Activated naive CD8-positive, alpha-beta T cell treated with anti-CD3 and anti-CD28 coated beads for 36 hours (primary cell): ENCODE measurements around the gene CREB3. TPM values are rescaled to one million over a fixed set of nuclear protein-coding genes. Genes with fewer than 3 reads are reported as not detected.
A peak's percentile ranks its signal among the peaks of the same experiment; 100 is the strongest.

Experiments
- DNase-seq: peaks from one replicate; pipeline ENCODE4 v3.0.0; 2021
- H3K27ac Mint-ChIP-seq: one replicate; pipeline ENCODE4 v1.8.0; 2022; ENCODE audit warnings: mild to moderate bottlenecking, moderate library complexity, mixed read lengths
- H3K27me3 Mint-ChIP-seq: one replicate; pipeline ENCODE4 v1.8.0; 2022; ENCODE audit warnings: mild to moderate bottlenecking, mixed read lengths
- H3K36me3 Mint-ChIP-seq: one replicate; pipeline ENCODE4 v1.8.0; 2021; ENCODE audit warnings: mild to moderate bottlenecking, mixed read lengths
- H3K4me1 Mint-ChIP-seq: one replicate; pipeline ENCODE4 v1.8.0; 2021; ENCODE audit warnings: mixed read lengths
- H3K4me3 Mint-ChIP-seq: one replicate; pipeline ENCODE4 v1.8.0; 2022; ENCODE audit warnings: mild to moderate bottlenecking, moderate library complexity, mixed read lengths
- H3K9me3 Mint-ChIP-seq: one replicate; pipeline ENCODE4 v1.8.0; 2022; ENCODE audit warnings: mixed read lengths
- total RNA-seq, 2 experiments: library from RNA; stranded (reverse); gene quantifications; one replicate each; pipeline ENCODE4 v1.2.3, GENCODE V29; 2021

CREB3 gene
- total RNA-seq, 2 experiments from 2014 or later: 23.7 to 24.5 TPM

- DNase-seq: no peak
- Mint-ChIP-seq H3K27me3 (no peaks in the 10 kb centered on the region), H3K4me1 (peaks cover 39% of the 10 kb centered on the region), H3K36me3 (peaks cover 13% of the 10 kb centered on the region), H3K4me3 (peak overlapping the region; percentile 86), H3K9me3 (no peaks in the 10 kb centered on the region), H3K27ac (no peak overlapping the region)
Observed at GRCh38 chr9:35746583-35746982, 14.1 kb downstream of the CREB3 start.

GRCh38 chr9:35748242-35748857 is 15.9 kb downstream of the CREB3 start:
- DNase-seq: no peak
- Mint-ChIP-seq H3K27ac (peak overlapping the region; percentile 59), H3K4me1 (peaks cover 30% of the 10 kb centered on the region), H3K4me3 (peak overlapping the region; percentile 86), H3K36me3 (peaks cover 17% of the 10 kb centered on the region), H3K27me3 (no peaks in the 10 kb centered on the region), H3K9me3 (no peaks in the 10 kb centered on the region)

- no peaks in the 10 kb centered on the region for H3K9me3 Mint-ChIP-seq
- H3K36me3 Mint-ChIP-seq: peaks cover 17% of the 10 kb centered on the region
- H3K4me1 Mint-ChIP-seq: peaks cover 30% of the 10 kb centered on the region
Observed at GRCh38 chr9:35748858-35749514, 16.5 kb downstream of the CREB3 start, which contains the start of the genes GBA2 and RGP1. GBA2 (minus strand) TSS chr9:35749228; CDS start chr9:35748704, 524 bp downstream. RGP1 (plus strand) TSS chr9:35749287; CDS start chr9:35749756, 469 bp downstream.

GRCh38 chr9:35749515-35750255 is 17.2 kb downstream of the CREB3 start:
- peak; percentile 52 for DNase-seq
- H3K36me3 Mint-ChIP-seq: peaks cover 17% of the 10 kb centered on the region
- no peaks in the 10 kb centered on the region for H3K27me3 Mint-ChIP-seq
- peak overlapping the region; percentile 92 for H3K4me3 Mint-ChIP-seq
- H3K9me3 Mint-ChIP-seq: no peaks in the 10 kb centered on the region
- H3K4me1 Mint-ChIP-seq: peaks cover 30% of the 10 kb centered on the region
- H3K27ac Mint-ChIP-seq: peak overlapping the region; percentile 87

More at GRCh38 chr9:35748858-35749514, 16.5 kb downstream of the CREB3 start, which contains the start of the genes GBA2 and RGP1:
- no peaks in the 10 kb centered on the region for H3K27me3 Mint-ChIP-seq
- H3K27ac Mint-ChIP-seq: peak within 1 kb of the TSS; percentile 87
- peak; percentile 82 for DNase-seq
- H3K4me3 Mint-ChIP-seq: peak within 1 kb of the TSS; percentile 92

GRCh38 chr9:35750256-35750531 is 17.7 kb downstream of the CREB3 start:
- H3K36me3 Mint-ChIP-seq: peaks cover 17% of the 10 kb centered on the region
- no peaks in the 10 kb centered on the region for H3K9me3 Mint-ChIP-seq
- H3K4me3 Mint-ChIP-seq: peak overlapping the region; percentile 92
- peak overlapping the region; percentile 87 for H3K27ac Mint-ChIP-seq
- no peaks in the 10 kb centered on the region for H3K27me3 Mint-ChIP-seq
- H3K4me1 Mint-ChIP-seq: peaks cover 30% of the 10 kb centered on the region
- DNase-seq: no peak

GRCh38 chr9:35753466-35753865 is 21.0 kb downstream of the CREB3 start:
- no peak for DNase-seq
- no peak overlapping the region for H3K27ac Mint-ChIP-seq
- no peaks in the 10 kb centered on the region for H3K27me3 Mint-ChIP-seq
- H3K4me3 Mint-ChIP-seq: no peak overlapping the region
- H3K9me3 Mint-ChIP-seq: no peaks in the 10 kb centered on the region
- peaks cover 10% of the 10 kb centered on the region for H3K36me3 Mint-ChIP-seq
- peaks cover 21% of the 10 kb centered on the region for H3K4me1 Mint-ChIP-seq

- H3K4me1 Mint-ChIP-seq: peaks cover 29% of the 10 kb centered on the region
- H3K4me3 Mint-ChIP-seq: no peak within 1 kb of the TSS
- H3K9me3 Mint-ChIP-seq: no peaks in the 10 kb centered on the region
- no peak for DNase-seq
- H3K27me3 Mint-ChIP-seq: no peaks in the 10 kb centered on the region
- H3K36me3 Mint-ChIP-seq: peaks cover 15% of the 10 kb centered on the region
- peak within 1 kb of the TSS; percentile 12 for H3K27ac Mint-ChIP-seq
Observed at GRCh38 chr9:35754264-35754663, 21.8 kb downstream of the CREB3 start, which contains the start of gene MSMP. MSMP (minus strand) TSS chr9:35754276; CDS start chr9:35754129, 147 bp downstream.

GRCh38 chr9:35755071-35755470 is 22.6 kb downstream of the CREB3 start:
- Mint-ChIP-seq H3K4me1 (peaks cover 33% of the 10 kb centered on the region), H3K4me3 (no peak overlapping the region), H3K9me3 (no peaks in the 10 kb centered on the region), H3K36me3 (peaks cover 20% of the 10 kb centered on the region), H3K27me3 (no peaks in the 10 kb centered on the region), H3K27ac (no peak overlapping the region)
- DNase-seq: no peak

- H3K4me1 Mint-ChIP-seq: peaks cover 33% of the 10 kb centered on the region
- no peaks in the 10 kb centered on the region for H3K27me3 Mint-ChIP-seq
- peak overlapping the region; percentile 96 for H3K27ac Mint-ChIP-seq
- H3K4me3 Mint-ChIP-seq: peak overlapping the region; percentile 92
- DNase-seq: peak; percentile 84
- H3K9me3 Mint-ChIP-seq: no peaks in the 10 kb centered on the region
- peaks cover 21% of the 10 kb centered on the region for H3K36me3 Mint-ChIP-seq
Observed at GRCh38 chr9:35756275-35757225, 24.1 kb downstream of the CREB3 start.

- Mint-ChIP-seq H3K27ac (peak overlapping the region; percentile 96), H3K27me3 (no peaks in the 10 kb centered on the region), H3K36me3 (peaks cover 24% of the 10 kb centered on the region), H3K4me3 (peak overlapping the region; percentile 92), H3K9me3 (no peaks in the 10 kb centered on the region), H3K4me1 (peaks cover 40% of the 10 kb centered on the region)
- DNase-seq: no peak
Observed at GRCh38 chr9:35757226-35757891, 24.9 kb downstream of the CREB3 start.

- H3K4me3 Mint-ChIP-seq: peak overlapping the region; percentile 92
- peaks cover 40% of the 10 kb centered on the region for H3K4me1 Mint-ChIP-seq
- DNase-seq: no peak
- H3K27ac Mint-ChIP-seq: peak overlapping the region; percentile 69
- no peaks in the 10 kb centered on the region for H3K9me3 Mint-ChIP-seq
- H3K36me3 Mint-ChIP-seq: peaks cover 21% of the 10 kb centered on the region
- no peaks in the 10 kb centered on the region for H3K27me3 Mint-ChIP-seq
Observed at GRCh38 chr9:35757892-35758275, 25.4 kb downstream of the CREB3 start.

- H3K9me3 Mint-ChIP-seq: no peaks in the 10 kb centered on the region
- peak overlapping the region; percentile 80 for H3K4me3 Mint-ChIP-seq
- DNase-seq: no peak
- peak overlapping the region; percentile 7 for H3K27ac Mint-ChIP-seq
- H3K36me3 Mint-ChIP-seq: peaks cover 19% of the 10 kb centered on the region
- no peaks in the 10 kb centered on the region for H3K27me3 Mint-ChIP-seq
- H3K4me1 Mint-ChIP-seq: peaks cover 43% of the 10 kb centered on the region
Observed at GRCh38 chr9:35758475-35759050, 26.1 kb downstream of the CREB3 start.

GRCh38 chr9:35759795-35760194 is 27.3 kb downstream of the CREB3 start:
- peak overlapping the region; percentile 3 for H3K4me3 Mint-ChIP-seq
- peaks cover 43% of the 10 kb centered on the region for H3K4me1 Mint-ChIP-seq
- H3K27ac Mint-ChIP-seq: no peak overlapping the region
- H3K36me3 Mint-ChIP-seq: peaks cover 22% of the 10 kb centered on the region
- no peak for DNase-seq
- H3K27me3 Mint-ChIP-seq: no peaks in the 10 kb centered on the region
- H3K9me3 Mint-ChIP-seq: no peaks in the 10 kb centered on the region

GRCh38 chr9:35760651-35761050 is 28.2 kb downstream of the CREB3 start:
- Mint-ChIP-seq H3K9me3 (no peaks in the 10 kb centered on the region), H3K27ac (no peak overlapping the region), H3K4me1 (peaks cover 43% of the 10 kb centered on the region), H3K27me3 (no peaks in the 10 kb centered on the region), H3K36me3 (peaks cover 22% of the 10 kb centered on the region), H3K4me3 (no peak overlapping the region)
- DNase-seq: no peak
